Prostate gland (tissue), 2 donors: ENCODE data around the gene TOP1. TPM values are rescaled to one million over a fixed set of nuclear protein-coding genes. Genes with fewer than 3 reads are reported as not detected.

Experiments
- DNase-seq: peaks from one replicate; pipeline ENCODE4 v3.0.0-alpha.2; 2019; ENCODE audit warnings: low spot score
- H3K27ac ChIP-seq, 2 donors: fragments of 200-600 bp; sonication (generic); 2 replicates each; pipeline ENCODE4 v1.5.1; 2017 to 2019
- H3K27me3 ChIP-seq: fragments of 200-600 bp; sonication (generic); replicated peaks from 2 replicates; pipeline ENCODE4 v1.5.1; 2019; ENCODE audit not compliant: insufficient read depth
- H3K36me3 ChIP-seq, 2 donors: fragments of 200-600 bp; sonication (generic); 1 replicate in 1 of 2; 2 replicates in 1 of 2; pipeline versions ENCODE4 v1.5.1 to v1.8.1; 2017 to 2019
- H3K4me1 ChIP-seq: fragments of 200-600 bp; sonication (generic); replicated peaks from 2 replicates; pipeline ENCODE4 v1.5.1; 2019
- H3K4me3 ChIP-seq, 2 donors: fragments of 200-600 bp; sonication (generic); 2 replicates each; pipeline ENCODE4 v1.5.1; 2017 to 2019
- H3K9me3 ChIP-seq: fragments of 200-600 bp; sonication (generic); 2 replicates; pipeline ENCODE4 v1.5.1; 2017
- CTCF ChIP-seq, 4 experiments: fragments of 200-600 bp in 2 of 4; fragments of 450-650 bp in 2 of 4; sonication (generic) in 2 of 4; IDR thresholded peaks; 1 replicate in 3 of 4; 2 replicates in 1 of 4; pipeline ENCODE4 v1.5.1; 2016 to 2019; ENCODE audit warnings: antibody characterized with exemption in 4 of 4, mild to moderate bottlenecking in 2 of 4, moderate library complexity in 2 of 4
- POLR2A ChIP-seq: fragments of 450-650 bp; IDR thresholded peaks from one replicate; pipeline ENCODE4 v1.6.1; 2016; ENCODE audit warnings: antibody characterized with exemption, mild to moderate bottlenecking
- POLR2AphosphoS5 ChIP-seq: sonication (generic); formaldehyde crosslinking; IDR thresholded peaks from one replicate; pipeline ENCODE4 v1.6.1; 2017; ENCODE audit warnings: antibody characterized with exemption
- WGBS: methylation state at CpG from one replicate; pipeline ENCODE4 v1.1.5; 2018; 5-methylcytosine and 5-hydroxymethylcytosine counted together
- intact Hi-C: fragments of 100-400 bp; cut with DNase I; formaldehyde crosslinking; loops from one replicate; pipeline ENCODE4 v1.14.2; 2022
- total RNA-seq, 2 donors: library from RNA; depleted of rRNA; stranded (reverse); fragments of >200 nt; gene quantifications; one replicate each; pipeline ENCODE4 v1.1.0, GENCODE V29; 2016

The TOP1 gene
- total RNA-seq, 2 donors from 2014 or later, result 32.3 to 36.9 TPM

GRCh38 chr20:41040855-41041254 lies 12.2 kb downstream of the TOP1 start:
- H3K27me3 ChIP-seq, result no peaks in the 10 kb centered on the region
- H3K4me1 ChIP-seq, result no peaks in the 10 kb centered on the region
- 85% methylated on average over 1 of the region's 1 CpG for WGBS
- no peak overlapping the region for H3K4me3 ChIP-seq
- no peaks in the 10 kb centered on the region for H3K36me3 ChIP-seq
- no peak overlapping the region for H3K27ac ChIP-seq
- TF ChIP-seq POLR2A, result no peak
- no peak for DNase-seq
- intact Hi-C loops, result no loop called here
- no peaks in the 10 kb centered on the region for H3K9me3 ChIP-seq

GRCh38 chr20:41041693-41042092 lies 13.1 kb downstream of the TOP1 start:
- peaks cover 2% of the 10 kb centered on the region for H3K4me1 ChIP-seq
- DNase-seq, result no peak
- H3K27me3 ChIP-seq, result no peaks in the 10 kb centered on the region
- intact Hi-C loops, result no loop called here
- TF ChIP-seq CTCF (IDR thresholded peaks at IDR 0.05), result no peak
- no peak for TF ChIP-seq POLR2A
- TF ChIP-seq POLR2AphosphoS5, result no peak
- no peak overlapping the region for H3K27ac ChIP-seq
- no peak overlapping the region for H3K4me3 ChIP-seq
- no peaks in the 10 kb centered on the region for H3K36me3 ChIP-seq
- H3K9me3 ChIP-seq, result no peaks in the 10 kb centered on the region
- 92% methylated on average over 4 of the region's 4 CpGs for WGBS

- intact Hi-C loops, result no loop called here
- 95% methylated on average over 9 of the region's 9 CpGs for WGBS
- Histone ChIP-seq H3K36me3 (no peaks in the 10 kb centered on the region), H3K4me3 (no peak overlapping the region), H3K27me3 (no peaks in the 10 kb centered on the region), H3K9me3 (no peaks in the 10 kb centered on the region), H3K27ac (no peak overlapping the region), H3K4me1 (peaks cover 9% of the 10 kb centered on the region)
- DNase-seq, result no peak
- no peak for TF ChIP-seq POLR2A
- TF ChIP-seq CTCF (IDR thresholded peaks at IDR 0.05), result no peak
- no peak for TF ChIP-seq POLR2AphosphoS5
Observed at GRCh38 chr20:41044409-41045062, 15.9 kb downstream of the TOP1 start.

DNA sequence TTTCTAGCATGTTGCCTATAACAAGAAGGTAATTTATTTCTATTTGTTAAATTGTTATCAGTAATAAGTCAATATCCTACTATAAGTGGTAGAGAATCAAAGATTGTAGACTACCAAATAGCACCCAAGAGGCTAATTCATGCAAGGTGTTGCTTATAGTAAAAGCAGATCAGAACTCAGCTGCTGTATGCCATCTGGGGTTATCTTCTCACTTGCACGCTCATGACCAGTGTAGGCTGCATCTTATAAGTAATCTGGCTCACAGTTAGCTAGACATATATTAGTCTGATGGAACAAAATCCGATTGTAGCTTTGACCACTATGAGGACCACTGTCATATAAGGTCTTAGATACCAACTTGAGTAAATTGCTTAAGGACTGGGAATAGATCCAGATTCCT lies 17.0 kb downstream of the TOP1 start:
- 74% methylated on average over 2 of the region's 2 CpGs for WGBS
- Histone ChIP-seq H3K36me3 (no peaks in the 10 kb centered on the region), H3K4me1 (peaks cover 15% of the 10 kb centered on the region), H3K4me3 (no peak overlapping the region), H3K9me3 (no peaks in the 10 kb centered on the region), H3K27ac (no peak overlapping the region), H3K27me3 (no peaks in the 10 kb centered on the region)
- no peak for DNase-seq
- intact Hi-C loops, result no loop called here
- TF ChIP-seq POLR2AphosphoS5, result no peak
- TF ChIP-seq CTCF (IDR thresholded peaks at IDR 0.05), result no peak
- TF ChIP-seq POLR2A, result no peak

DNA sequence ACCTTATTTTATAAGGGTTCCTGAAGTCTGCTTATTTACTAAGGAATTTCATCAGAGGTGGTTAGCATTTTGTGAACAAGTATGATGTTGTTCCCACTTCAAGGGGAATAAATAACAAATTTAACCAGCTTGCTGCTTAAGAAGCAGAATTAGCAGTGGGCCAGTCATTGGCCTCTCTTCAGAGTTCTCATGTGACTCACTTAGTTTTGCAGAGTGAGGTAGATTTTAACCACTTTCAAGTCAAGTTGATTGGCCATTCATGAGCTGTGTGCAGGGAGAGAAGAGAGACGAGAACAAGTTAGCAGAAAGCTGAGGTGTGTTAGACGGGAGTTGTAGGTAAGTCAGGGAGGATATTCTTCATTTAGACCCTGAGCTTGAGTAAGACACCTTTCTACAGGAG lies 18.1 kb downstream of the TOP1 start:
- WGBS, result 75% methylated on average over 2 of the region's 2 CpGs
- DNase-seq, result no peak
- Histone ChIP-seq H3K4me1 (peaks cover 15% of the 10 kb centered on the region), H3K27ac (no peak overlapping the region), H3K4me3 (no peak overlapping the region), H3K36me3 (no peaks in the 10 kb centered on the region), H3K9me3 (no peaks in the 10 kb centered on the region), H3K27me3 (no peaks in the 10 kb centered on the region)
- TF ChIP-seq CTCF (IDR thresholded peaks at IDR 0.05), result no peak
- no peak for TF ChIP-seq POLR2A
- TF ChIP-seq POLR2AphosphoS5, result no peak
- intact Hi-C loops, result no loop called here
